ENCODE results near the gene FNDC3B.

The FNDC3B gene

DNA sequence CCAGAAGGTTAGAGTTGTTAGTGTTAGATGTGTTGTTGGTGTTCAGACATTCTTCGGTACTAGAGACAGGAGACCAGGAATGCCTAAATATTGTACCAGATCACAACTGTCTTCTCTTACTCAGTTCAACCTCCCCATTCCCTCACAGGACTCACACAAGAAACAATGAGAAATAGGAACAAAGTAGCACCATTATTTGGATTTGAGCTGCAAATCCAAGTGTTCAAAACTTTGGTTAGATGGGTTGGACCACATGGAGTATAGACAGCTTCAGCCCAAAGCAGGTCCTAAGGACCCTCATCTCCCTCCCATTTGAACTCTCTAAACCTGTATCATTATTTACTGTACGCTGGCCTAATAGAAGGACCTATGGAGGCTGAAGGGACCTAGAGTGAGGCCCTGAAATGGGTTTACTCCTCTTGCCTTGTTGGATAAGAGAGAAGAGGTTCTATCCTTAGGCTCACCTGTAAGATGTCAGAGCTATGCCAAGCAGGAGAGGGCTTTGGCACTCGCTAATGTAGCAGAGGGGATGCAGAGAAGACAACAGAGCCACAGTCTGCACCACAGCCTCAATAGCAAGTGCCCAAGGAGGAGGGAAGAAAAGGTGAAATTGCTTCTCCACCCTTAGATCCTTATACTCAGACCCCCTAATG is 70.9 kb downstream of the FNDC3B start:
- Histone ChIP-seq H3K36me3 (replicated peaks; ENCODE audit: insufficient read depth, low read length) (peaks cover 4% of the 10 kb centered on the region; the same call in 1 of the 2 replicates), H3K9me2 (replicated peaks; ENCODE audit: insufficient read depth, low read length) (no peaks in the 10 kb centered on the region), H3K4me1 (ENCODE audit: low read length) (peaks cover 31% of the 10 kb centered on the region), H3K4me3 (ENCODE audit: low read length) (no peak overlapping the region), H3K27me3 (replicated peaks; ENCODE audit: insufficient read depth, low read length) (no peaks in the 10 kb centered on the region), H3K9me3 (replicated peaks; ENCODE audit: insufficient read depth, low read length) (no peaks in the 10 kb centered on the region), H2AFZ (ENCODE audit: low read length) (no peak overlapping the region), H3K9ac (ENCODE audit: low read length) (no peak overlapping the region), H3F3A (ENCODE audit: insufficient read depth, low read length) (peaks cover 36% of the 10 kb centered on the region), H4K20me1 (ENCODE audit: insufficient read depth, low read length) (no peaks in the 10 kb centered on the region), H3K79me2 (ENCODE audit: low read length) (peaks cover 88% of the 10 kb centered on the region), H3K4me2 (ENCODE audit: low read depth, low read length) (no peak overlapping the region), H3K27ac (ENCODE audit: low read length) (no peak overlapping the region)
- DNase-seq = no peak
- TF ChIP-seq, protein P1, sequence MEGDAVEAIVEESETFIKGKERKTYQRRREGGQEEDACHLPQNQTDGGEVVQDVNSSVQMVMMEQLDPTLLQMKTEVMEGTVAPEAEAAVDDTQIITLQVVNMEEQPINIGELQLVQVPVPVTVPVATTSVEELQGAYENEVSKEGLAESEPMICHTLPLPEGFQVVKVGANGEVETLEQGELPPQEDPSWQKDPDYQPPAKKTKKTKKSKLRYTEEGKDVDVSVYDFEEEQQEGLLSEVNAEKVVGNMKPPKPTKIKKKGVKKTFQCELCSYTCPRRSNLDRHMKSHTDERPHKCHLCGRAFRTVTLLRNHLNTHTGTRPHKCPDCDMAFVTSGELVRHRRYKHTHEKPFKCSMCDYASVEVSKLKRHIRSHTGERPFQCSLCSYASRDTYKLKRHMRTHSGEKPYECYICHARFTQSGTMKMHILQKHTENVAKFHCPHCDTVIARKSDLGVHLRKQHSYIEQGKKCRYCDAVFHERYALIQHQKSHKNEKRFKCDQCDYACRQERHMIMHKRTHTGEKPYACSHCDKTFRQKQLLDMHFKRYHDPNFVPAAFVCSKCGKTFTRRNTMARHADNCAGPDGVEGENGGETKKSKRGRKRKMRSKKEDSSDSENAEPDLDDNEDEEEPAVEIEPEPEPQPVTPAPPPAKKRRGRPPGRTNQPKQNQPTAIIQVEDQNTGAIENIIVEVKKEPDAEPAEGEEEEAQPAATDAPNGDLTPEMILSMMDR (IDR thresholded peaks at IDR 0.05; ENCODE audit: low read length) = no peak
- TF ChIP-seq EZH2phosphoT487 (IDR thresholded peaks at IDR 0.05; ENCODE audit: low read length) (no peak), EZH2 (optimal IDR thresholded peaks at IDR 0.05; ENCODE audit: low read depth, low read length) (no peak)

DNA sequence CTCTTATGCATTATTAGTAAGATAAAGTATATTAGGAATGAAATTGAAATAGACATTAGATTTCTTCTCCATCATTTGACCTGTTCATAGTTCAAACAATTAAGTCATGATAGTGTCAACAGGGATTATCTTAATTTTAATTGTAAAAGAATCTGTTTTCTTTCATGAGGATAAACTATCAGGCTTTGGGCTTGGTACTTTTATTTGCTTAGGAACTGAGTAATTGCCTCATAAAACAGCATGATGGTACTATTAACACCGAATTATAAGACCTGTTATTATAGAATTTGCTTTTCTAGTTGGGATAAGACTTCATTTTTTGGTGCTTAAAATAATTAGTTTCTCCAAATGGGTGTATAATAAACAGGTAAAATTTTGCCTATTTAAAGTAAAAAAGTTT is 71.8 kb downstream of the FNDC3B start:
- no peak for DNase-seq
- H3K79me2 ChIP-seq (ENCODE audit: low read length) = peaks cover 88% of the 10 kb centered on the region
- no peak for TF ChIP-seq EZH2phosphoT487 (IDR thresholded peaks at IDR 0.05; ENCODE audit: low read length)
- TF ChIP-seq EZH2 (optimal IDR thresholded peaks at IDR 0.05; ENCODE audit: low read depth, low read length) = no peak
- TF ChIP-seq, protein P1 (IDR thresholded peaks at IDR 0.05; ENCODE audit: low read length) = no peak
- H3K36me3 ChIP-seq (replicated peaks; ENCODE audit: insufficient read depth, low read length) = peaks cover 12% of the 10 kb centered on the region; the same call in 1 of the 2 replicates
- H3F3A ChIP-seq (ENCODE audit: insufficient read depth, low read length) = peaks cover 28% of the 10 kb centered on the region
- no peaks in the 10 kb centered on the region for H3K27me3 ChIP-seq (replicated peaks; ENCODE audit: insufficient read depth, low read length)
- no peaks in the 10 kb centered on the region for H3K9me2 ChIP-seq (replicated peaks; ENCODE audit: insufficient read depth, low read length)
- no peak overlapping the region for H3K4me2 ChIP-seq (ENCODE audit: low read depth, low read length)
- H3K4me3 ChIP-seq (ENCODE audit: low read length) = no peak overlapping the region
- H3K9ac ChIP-seq (ENCODE audit: low read length) = no peak overlapping the region
- H2AFZ ChIP-seq (ENCODE audit: low read length) = no peak overlapping the region
- no peaks in the 10 kb centered on the region for H4K20me1 ChIP-seq (ENCODE audit: insufficient read depth, low read length)
- H3K9me3 ChIP-seq (replicated peaks; ENCODE audit: insufficient read depth, low read length) = no peaks in the 10 kb centered on the region
- no peak overlapping the region for H3K27ac ChIP-seq (ENCODE audit: low read length)
- H3K4me1 ChIP-seq (ENCODE audit: low read length) = peaks cover 22% of the 10 kb centered on the region

DNA sequence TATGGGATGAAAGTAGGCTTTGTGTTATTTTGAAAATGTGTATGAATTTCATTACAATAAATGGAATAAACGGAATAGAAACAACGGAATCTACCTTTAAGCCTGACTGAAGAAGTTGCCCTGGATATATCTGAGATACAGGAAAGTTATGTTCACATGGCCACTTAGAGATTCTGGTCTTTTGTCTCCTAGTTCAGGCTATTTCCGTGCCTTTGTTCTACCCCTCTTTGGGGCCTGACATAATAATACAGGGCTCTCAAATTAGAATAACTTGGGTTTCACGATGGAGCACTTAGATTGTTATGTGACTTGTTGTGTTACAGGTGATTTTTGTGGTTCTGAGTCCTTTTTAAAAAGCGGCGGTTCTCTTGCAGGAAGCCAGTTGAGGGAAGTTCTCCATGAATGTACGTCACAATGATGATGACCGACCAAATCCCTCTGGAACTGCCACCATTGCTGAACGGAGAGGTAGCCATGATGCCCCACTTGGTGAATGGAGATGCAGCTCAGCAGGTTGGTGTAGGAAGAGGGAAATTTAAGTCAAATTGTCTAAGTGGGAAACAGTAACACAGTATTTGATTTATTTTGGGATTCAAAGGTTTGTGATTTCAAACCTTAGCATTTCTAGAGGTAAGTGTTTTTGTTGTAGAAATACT is 72.8 kb downstream of the FNDC3B start:
- H3K4me2 ChIP-seq (ENCODE audit: low read depth, low read length) = no peak overlapping the region
- H3K9ac ChIP-seq (ENCODE audit: low read length) = no peak overlapping the region
- no peaks in the 10 kb centered on the region for H3K9me2 ChIP-seq (replicated peaks; ENCODE audit: insufficient read depth, low read length)
- peaks cover 18% of the 10 kb centered on the region for H3F3A ChIP-seq (ENCODE audit: insufficient read depth, low read length)
- no peaks in the 10 kb centered on the region for H4K20me1 ChIP-seq (ENCODE audit: insufficient read depth, low read length)
- TF ChIP-seq EZH2 (optimal IDR thresholded peaks at IDR 0.05; ENCODE audit: low read depth, low read length) (no peak), EZH2phosphoT487 (IDR thresholded peaks at IDR 0.05; ENCODE audit: low read length) (no peak)
- TF ChIP-seq, protein P1 (IDR thresholded peaks at IDR 0.05; ENCODE audit: low read length) = no peak
- peaks cover 14% of the 10 kb centered on the region for H3K4me1 ChIP-seq (ENCODE audit: low read length)
- H3K27me3 ChIP-seq (replicated peaks; ENCODE audit: insufficient read depth, low read length) = no peaks in the 10 kb centered on the region
- no peak overlapping the region for H3K4me3 ChIP-seq (ENCODE audit: low read length)
- H3K79me2 ChIP-seq (ENCODE audit: low read length) = peaks cover 91% of the 10 kb centered on the region
- no peak overlapping the region for H2AFZ ChIP-seq (ENCODE audit: low read length)
- no peaks in the 10 kb centered on the region for H3K9me3 ChIP-seq (replicated peaks; ENCODE audit: insufficient read depth, low read length)
- H3K27ac ChIP-seq (ENCODE audit: low read length) = no peak overlapping the region
- H3K36me3 ChIP-seq (replicated peaks; ENCODE audit: insufficient read depth, low read length) = peaks cover 13% of the 10 kb centered on the region; the same call in 1 of the 2 replicates
- no peak for DNase-seq
